Uterus (tissue), 2 donors: ENCODE data around the gene EVL.

ENCODE experiments used
- CTCF ChIP-seq, 4 experiments: fragments of 200-600 bp in 2 of 4; fragments of 450-650 bp in 2 of 4; sonication (generic) in 2 of 4; IDR thresholded peaks; one replicate each; pipeline ENCODE4 v1.5.1; 2016 to 2019; ENCODE audit warnings: antibody characterized with exemption in 4 of 4, mild to moderate bottlenecking in 2 of 4, moderate library complexity in 1 of 4
- POLR2A ChIP-seq, 2 donors: fragments of 450-650 bp; IDR thresholded peaks; one replicate each; pipeline ENCODE4 v1.6.1; 2016; ENCODE audit warnings: antibody characterized with exemption in 2 of 2, mild to moderate bottlenecking in 1 of 2, moderate library complexity in 1 of 2

GRCh38 chr14:100070310-100070709 is 5.1 kb downstream of the EVL start:
- TF ChIP-seq POLR2A (IDR thresholded peaks at IDR 0.05), result no peak
- TF ChIP-seq CTCF (IDR thresholded peaks at IDR 0.05), result no peak
